SU-DHL-6 (cell line): ENCODE results near the gene DOCK8.

Experiments used
- H2AFZ ChIP-seq: fragments of 200-600 bp; sonication (generic); 2 replicates; pipeline ENCODE4 v1.6.1; 2014; ENCODE audit warnings: low read depth, mild to moderate bottlenecking, moderate library complexity, mixed read lengths, antibody characterized with exemption, low read length; ENCODE audit not compliant: severe bottlenecking
- H3F3A ChIP-seq: fragments of 200-600 bp; shearing (Covaris generic); 2 replicates; pipeline ENCODE4 v1.6.0; 2016; ENCODE audit warnings: antibody characterized with exemption, mild to moderate bottlenecking; ENCODE audit not compliant: insufficient read depth
- H3K27ac ChIP-seq: fragments of 200-600 bp; sonication (generic); 2 replicates; pipeline ENCODE4 v1.5.1; 2016; ENCODE audit warnings: low read depth, mild to moderate bottlenecking, low read length, moderate library complexity, mixed read lengths
- H3K27me3 ChIP-seq: fragments of 200-600 bp; sonication (generic), shearing (Covaris generic); 2 replicates; pipeline ENCODE4 v1.6.0; 2014; ENCODE audit warnings: mild to moderate bottlenecking, low read length
- H3K36me3 ChIP-seq: fragments of 200-600 bp; sonication (generic); 2 replicates; pipeline ENCODE4 v1.6.1; 2014; ENCODE audit warnings: mild to moderate bottlenecking, low read length, mixed read lengths
- H3K4me2 ChIP-seq: fragments of 300-600, 200-600 bp; shearing (Covaris generic), sonication (generic); 2 replicates; pipeline ENCODE4 v1.6.0; 2014; ENCODE audit warnings: low read length, low read depth, mild to moderate bottlenecking; ENCODE audit not compliant: poor library complexity, severe bottlenecking
- H3K4me3 ChIP-seq: fragments of 200-600 bp; sonication (generic); 2 replicates; pipeline ENCODE4 v1.5.1; 2014; ENCODE audit warnings: antibody characterized with exemption, low read length, mild to moderate bottlenecking, mixed read lengths; ENCODE audit not compliant: insufficient read depth, poor library complexity, severe bottlenecking
- H3K79me2 ChIP-seq: fragments of 200-600 bp; sonication (generic); 2 replicates; pipeline ENCODE4 v1.6.1; 2014; ENCODE audit warnings: mild to moderate bottlenecking, low read length, moderate library complexity; ENCODE audit not compliant: insufficient read depth
- H3K9ac ChIP-seq: fragments of 200-600 bp; sonication (generic); 2 replicates; pipeline ENCODE4 v1.7.0; 2014; ENCODE audit warnings: mild to moderate bottlenecking, low read length
- H3K9me2 ChIP-seq: fragments of 200-600 bp; sonication (generic); replicated peaks from 2 replicates; pipeline ENCODE4 v1.6.1; 2014; ENCODE audit warnings: low read length; ENCODE audit not compliant: insufficient read depth
- H3K9me3 ChIP-seq: fragments of 200-600 bp; sonication (generic); 2 replicates; pipeline ENCODE4 v1.6.1; 2014; ENCODE audit warnings: low read length, mixed read lengths; ENCODE audit not compliant: insufficient read depth
- H4K20me1 ChIP-seq: fragments of 200-600 bp; sonication (generic); 2 replicates; pipeline ENCODE4 v1.6.1; 2014; ENCODE audit warnings: low read depth, mild to moderate bottlenecking, antibody characterized with exemption, low read length, moderate library complexity, mixed read lengths
- CTCF ChIP-seq: fragments of 200-600 bp; sonication (generic); IDR thresholded peaks from one replicate; pipeline ENCODE4 v1.5.1; 2017; ENCODE audit warnings: antibody characterized with exemption, mild to moderate bottlenecking, low read length, moderate library complexity; ENCODE audit not compliant: insufficient read depth, poor library complexity, severe bottlenecking
- EZH2phosphoT487 ChIP-seq: fragments of 200-600 bp; sonication (generic), shearing (Covaris generic); conservative IDR thresholded peaks from 2 replicates; pipeline ENCODE4 v1.6.1; 2018; ENCODE audit warnings: mild to moderate bottlenecking, antibody characterized with exemption, low read length, moderate library complexity, mixed read lengths

DOCK8 gene

GRCh38 chr9:366620-367019, 152.0 kb downstream of the DOCK8 start:
- Histone ChIP-seq H4K20me1 (no peaks in the 10 kb centered on the region), H3F3A (no peaks in the 10 kb centered on the region), H3K4me3 (no peak overlapping the region), H2AFZ (no peak overlapping the region), H3K36me3 (peaks cover 25% of the 10 kb centered on the region; the same call in 1 of the 2 replicates), H3K79me2 (no peaks in the 10 kb centered on the region), H3K9me3 (no peaks in the 10 kb centered on the region), H3K27me3 (no peaks in the 10 kb centered on the region), H3K27ac (no peak overlapping the region), H3K9ac (no peak overlapping the region), H3K9me2 (no peaks in the 10 kb centered on the region), H3K4me2 (no peak overlapping the region)
- TF ChIP-seq EZH2phosphoT487 = no peak
- TF ChIP-seq CTCF = no peak

GRCh38 chr9:370086-370485, 155.4 kb downstream of the DOCK8 start:
- H3K9ac ChIP-seq = no peak overlapping the region
- no peaks in the 10 kb centered on the region for H3K9me2 ChIP-seq
- H4K20me1 ChIP-seq = no peaks in the 10 kb centered on the region
- peaks cover 48% of the 10 kb centered on the region; the same call in 1 of the 2 replicates for H3K36me3 ChIP-seq
- no peak overlapping the region for H3K27ac ChIP-seq
- no peaks in the 10 kb centered on the region for H3K9me3 ChIP-seq
- no peak overlapping the region for H3K4me3 ChIP-seq
- no peaks in the 10 kb centered on the region for H3K79me2 ChIP-seq
- no peak overlapping the region for H3K4me2 ChIP-seq
- no peaks in the 10 kb centered on the region for H3K27me3 ChIP-seq
- TF ChIP-seq EZH2phosphoT487 = no peak
- TF ChIP-seq CTCF = no peak
- no peak overlapping the region for H2AFZ ChIP-seq
- H3F3A ChIP-seq = no peaks in the 10 kb centered on the region

GRCh38 chr9:371349-371748, 156.7 kb downstream of the DOCK8 start:
- no peak overlapping the region for H3K9ac ChIP-seq
- H3K4me3 ChIP-seq = no peak overlapping the region

More at GRCh38 chr9:371349-371748, 156.7 kb downstream of the DOCK8 start:
- no peak overlapping the region for H3K4me2 ChIP-seq
- no peak overlapping the region for H3K27ac ChIP-seq
- TF ChIP-seq EZH2phosphoT487 (no peak), CTCF (no peak)
- no peaks in the 10 kb centered on the region for H3K79me2 ChIP-seq
- peaks cover 55% of the 10 kb centered on the region; the same call in 1 of the 2 replicates for H3K36me3 ChIP-seq
- no peaks in the 10 kb centered on the region for H4K20me1 ChIP-seq
- H3F3A ChIP-seq = no peaks in the 10 kb centered on the region
- no peaks in the 10 kb centered on the region for H3K9me3 ChIP-seq
- H3K9me2 ChIP-seq = no peaks in the 10 kb centered on the region
- no peaks in the 10 kb centered on the region for H3K27me3 ChIP-seq
- no peak overlapping the region for H2AFZ ChIP-seq
